CD8-positive, alpha-beta memory T cell (primary cell): ENCODE data around the gene TSKU. TPM values are rescaled to one million over a fixed set of nuclear protein-coding genes. Genes with fewer than 3 reads are reported as not detected.
A peak's percentile ranks its signal among the peaks of the same experiment; 100 is the strongest.

Experiments used
- CTCF ChIA-PET: fragments of 350-600 bp; sonication (Branson Sonifier 250); formaldehyde crosslinking; loops from one replicate; lab custom pipeline; 2021; ENCODE audit warnings: antibody characterized with exemption; lab: Charles Lee
- POLR2A ChIA-PET: fragments of 350-600 bp; sonication (Branson Sonifier 250); formaldehyde crosslinking; loops from one replicate; lab custom pipeline; 2021; ENCODE audit warnings: antibody characterized with exemption; lab: Charles Lee
- DNase-seq, 5 donors: peaks; one replicate each; pipeline versions ENCODE4 v3.0.0 to v3.0.0-alpha.2; 2020 to 2022; ENCODE audit warnings: mixed read lengths in 1 of 5
- H3K27ac ChIP-seq: one replicate; pipeline ENCODE4 v1.7.0; 2013; ENCODE audit warnings: low read depth, mild to moderate bottlenecking, low read length, moderate library complexity
- H3K27me3 ChIP-seq: 2 replicates; pipeline ENCODE4 v1.7.0; 2013; ENCODE audit warnings: low read length, mild to moderate bottlenecking; ENCODE audit not compliant: insufficient read depth, poor library complexity, severe bottlenecking
- H3K36me3 ChIP-seq: 2 replicates; pipeline ENCODE4 v1.7.0; 2013; ENCODE audit warnings: mild to moderate bottlenecking, low read length, moderate library complexity; ENCODE audit not compliant: insufficient read depth
- H3K4me1 ChIP-seq: 2 replicates; pipeline ENCODE4 v1.7.0; 2013; ENCODE audit warnings: mild to moderate bottlenecking, low read length, moderate library complexity; ENCODE audit not compliant: insufficient read depth
- H3K4me3 ChIP-seq: 2 replicates; pipeline ENCODE4 v1.7.0; 2013; ENCODE audit warnings: mild to moderate bottlenecking, low read length
- H3K9me3 ChIP-seq: 2 replicates; pipeline ENCODE4 v1.7.0; 2013; ENCODE audit warnings: mild to moderate bottlenecking, low read length
- H3K27ac Mint-ChIP-seq, 8 donors: one replicate each; pipeline ENCODE4 v1.8.0; 2020 to 2021; ENCODE audit warnings: mixed read lengths in 8 of 8, mild to moderate bottlenecking in 6 of 8, inconsistent platforms in 3 of 8, moderate library complexity in 3 of 8
- H3K27me3 Mint-ChIP-seq, 2 donors: one replicate each; pipeline ENCODE4 v1.8.0; 2020 to 2021; ENCODE audit warnings: mixed read lengths in 2 of 2, mild to moderate bottlenecking in 1 of 2, moderate library complexity in 1 of 2
- H3K36me3 Mint-ChIP-seq, 3 donors: one replicate each; pipeline ENCODE4 v1.8.0; 2020 to 2021; ENCODE audit warnings: mixed read lengths in 3 of 3, inconsistent platforms in 1 of 3, mild to moderate bottlenecking in 1 of 3
- H3K4me1 Mint-ChIP-seq, 3 donors: one replicate each; pipeline ENCODE4 v1.8.0; 2020 to 2021; ENCODE audit warnings: mixed read lengths in 3 of 3, inconsistent platforms in 1 of 3, mild to moderate bottlenecking in 1 of 3
- H3K4me3 Mint-ChIP-seq, 7 donors: one replicate each; pipeline ENCODE4 v1.8.0; 2020 to 2021; ENCODE audit warnings: mixed read lengths in 7 of 7, mild to moderate bottlenecking in 6 of 7, moderate library complexity in 4 of 7, inconsistent platforms in 2 of 7
- H3K9me3 Mint-ChIP-seq, 5 donors: one replicate each; pipeline ENCODE4 v1.8.0; 2020 to 2022; ENCODE audit warnings: mixed read lengths in 5 of 5, mild to moderate bottlenecking in 3 of 5, moderate library complexity in 2 of 5, inconsistent platforms in 1 of 5
- polyA plus RNA-seq: library from polyadenylated mRNA; unstranded; fragments of 300-500 nt; fragmentation: Illumina TruSeq; gene quantifications from one replicate; pipeline ENCODE4 v1.2.3, GENCODE V29; 2021
- total RNA-seq, 2 experiments: library from RNA; stranded (reverse); gene quantifications; one replicate each; pipeline ENCODE4 v1.2.3, GENCODE V29; 2021

TSKU gene
- total and polyA plus RNA-seq, 3 experiments from 2014 or later: 0.11 to 0.13 TPM; not detected in 1

- peaks cover 9 to 23% (median 16%) of the 10 kb centered on the region in 3 donors for H3K4me1 Mint-ChIP-seq
- POLR2A ChIA-PET: no interaction called here
Observed at GRCh38 chr11:76806131-76806530, 23.0 kb downstream of the TSKU start.

GRCh38 chr11:76806608-76807205 lies 23.6 kb downstream of the TSKU start:
- CTCF ChIA-PET: interaction anchor here (0.6 kb wide), 2 partner anchors 112 to 115 kb away, joined by 3 read pairs; no protein-coding TSS in a partner anchor
- Histone ChIP-seq H3K27me3 (no peaks in the 10 kb centered on the region), H3K4me3 (no peak overlapping the region), H3K27ac (no peak overlapping the region), H3K36me3 (no peaks in the 10 kb centered on the region), H3K4me1 (peaks cover 5% of the 10 kb centered on the region), H3K9me3 (no peaks in the 10 kb centered on the region)
- Mint-ChIP-seq H3K27ac (peak overlapping the region in 1 of 8 donors; percentile 34), H3K9me3 (no peaks in the 10 kb centered on the region), H3K4me3 (no peak overlapping the region), H3K27me3 (peaks cover 25 to 48% of the 10 kb centered on the region in 2 donors), H3K36me3 (no peaks in the 10 kb centered on the region), H3K4me1 (peaks cover 9 to 23% (median 16%) of the 10 kb centered on the region in 3 donors)
- POLR2A ChIA-PET: no interaction called here
- no peak for DNase-seq

More at GRCh38 chr11:76806131-76806530, 23.0 kb downstream of the TSKU start:
- no peaks in the 10 kb centered on the region for H3K27me3 ChIP-seq
- H3K9me3 ChIP-seq: no peaks in the 10 kb centered on the region
- H3K4me1 ChIP-seq: peaks cover 5% of the 10 kb centered on the region
- CTCF ChIA-PET: no interaction called here
- H3K27ac ChIP-seq: no peak overlapping the region
- H3K9me3 Mint-ChIP-seq: no peaks in the 10 kb centered on the region
- H3K27ac Mint-ChIP-seq: peak overlapping the region in 1 of 8 donors; percentile 34
- no peak overlapping the region for H3K4me3 Mint-ChIP-seq
- no peak for DNase-seq
- no peak overlapping the region for H3K4me3 ChIP-seq
- H3K36me3 Mint-ChIP-seq: no peaks in the 10 kb centered on the region
- H3K36me3 ChIP-seq: no peaks in the 10 kb centered on the region
- H3K27me3 Mint-ChIP-seq: peaks cover 25 to 48% of the 10 kb centered on the region in 2 donors

- POLR2A ChIA-PET: no interaction called here
- H3K4me1 Mint-ChIP-seq: peaks cover 9 to 23% (median 16%) of the 10 kb centered on the region in 3 donors
- H3K9me3 Mint-ChIP-seq: no peaks in the 10 kb centered on the region
- peak overlapping the region in 1 of 7 donors; percentile 40 for H3K4me3 Mint-ChIP-seq
- no peaks in the 10 kb centered on the region for H3K36me3 Mint-ChIP-seq
- no peak overlapping the region for H3K27ac Mint-ChIP-seq
- DNase-seq: peak in 4 of 5 donors; percentile 33 to 63 (median 44)
- H3K4me3 ChIP-seq: no peak overlapping the region
- peaks cover 25 to 48% of the 10 kb centered on the region in 2 donors for H3K27me3 Mint-ChIP-seq
- no peaks in the 10 kb centered on the region for H3K36me3 ChIP-seq
- H3K9me3 ChIP-seq: no peaks in the 10 kb centered on the region
- no peak overlapping the region for H3K27ac ChIP-seq
- no peaks in the 10 kb centered on the region for H3K27me3 ChIP-seq
- CTCF ChIA-PET: interaction anchor here (0.6 to 1.0 kb wide), 3 partner anchors 111 to 285 kb away, joined by 3 read pairs; no protein-coding TSS in a partner anchor
- peaks cover 5% of the 10 kb centered on the region for H3K4me1 ChIP-seq
Observed at GRCh38 chr11:76807206-76807875, 24.2 kb downstream of the TSKU start.

GRCh38 chr11:76808171-76808570 lies 25.0 kb downstream of the TSKU start:
- H3K4me3 Mint-ChIP-seq: no peak overlapping the region
- peaks cover 9 to 23% (median 16%) of the 10 kb centered on the region in 3 donors for H3K4me1 Mint-ChIP-seq
- no peak for DNase-seq
- ChIA-PET CTCF (interaction anchor here (1.0 to 1.4 kb wide), 4 partner anchors 10 to 284 kb away, joined by 3 to 6 read pairs (median 4); no protein-coding TSS in a partner anchor), POLR2A (no interaction called here)
- H3K36me3 Mint-ChIP-seq: no peaks in the 10 kb centered on the region
- Histone ChIP-seq H3K4me3 (no peak overlapping the region), H3K36me3 (no peaks in the 10 kb centered on the region), H3K9me3 (no peaks in the 10 kb centered on the region), H3K4me1 (peaks cover 5% of the 10 kb centered on the region), H3K27me3 (no peaks in the 10 kb centered on the region), H3K27ac (no peak overlapping the region)
- H3K27me3 Mint-ChIP-seq: peaks cover 25 to 46% of the 10 kb centered on the region in 2 donors
- H3K27ac Mint-ChIP-seq: peak overlapping the region in 2 of 8 donors; percentile 23 to 33
- no peaks in the 10 kb centered on the region for H3K9me3 Mint-ChIP-seq

GRCh38 chr11:76808996-76809395 lies 25.8 kb downstream of the TSKU start:
- Mint-ChIP-seq H3K4me1 (peaks cover 6 to 19% (median 10%) of the 10 kb centered on the region in 3 donors), H3K36me3 (no peaks in the 10 kb centered on the region), H3K4me3 (no peak overlapping the region), H3K27ac (no peak overlapping the region), H3K9me3 (no peaks in the 10 kb centered on the region), H3K27me3 (peaks cover 19 to 41% of the 10 kb centered on the region in 2 donors)
- Histone ChIP-seq H3K4me1 (no peaks in the 10 kb centered on the region), H3K4me3 (no peak overlapping the region), H3K27me3 (no peaks in the 10 kb centered on the region), H3K27ac (no peak overlapping the region), H3K36me3 (no peaks in the 10 kb centered on the region), H3K9me3 (no peaks in the 10 kb centered on the region)
- ChIA-PET CTCF (interaction anchor here (1.2 to 1.4 kb wide), 4 partner anchors 10 to 111 kb away, joined by 3 to 8 read pairs (median 5); no protein-coding TSS in a partner anchor), POLR2A (no interaction called here)
- no peak for DNase-seq

- H3K27ac Mint-ChIP-seq: no peak overlapping the region
- peaks cover 13 to 32% of the 10 kb centered on the region in 2 donors for H3K27me3 Mint-ChIP-seq
- no peaks in the 10 kb centered on the region for H3K36me3 Mint-ChIP-seq
- H3K9me3 Mint-ChIP-seq: peaks cover 0 to 6% (median 2%) of the 10 kb centered on the region in 5 donors
- Histone ChIP-seq H3K36me3 (no peaks in the 10 kb centered on the region), H3K27me3 (no peaks in the 10 kb centered on the region), H3K4me3 (no peak overlapping the region), H3K9me3 (no peaks in the 10 kb centered on the region), H3K4me1 (no peaks in the 10 kb centered on the region), H3K27ac (no peak overlapping the region)
- ChIA-PET POLR2A (no interaction called here), CTCF (interaction anchor here (0.8 to 1.4 kb wide), 2 partner anchors 12 to 108 kb away, joined by 3 to 8 read pairs; no protein-coding TSS in a partner anchor)
- peaks cover 6 to 12% (median 8%) of the 10 kb centered on the region in 3 donors for H3K4me1 Mint-ChIP-seq
- H3K4me3 Mint-ChIP-seq: no peak overlapping the region
- no peak for DNase-seq
Observed at GRCh38 chr11:76810151-76810853, 27.1 kb downstream of the TSKU start.

- ChIA-PET CTCF (interaction anchor here (1.5 kb wide), 1 partner anchor 109 kb away, joined by 3 read pairs; no protein-coding TSS in a partner anchor), POLR2A (no interaction called here)
- no peak for DNase-seq
- Mint-ChIP-seq H3K9me3 (peaks cover 6 to 16% (median 10%) of the 10 kb centered on the region in 5 donors), H3K36me3 (peaks cover 0 to 2% (median 0%) of the 10 kb centered on the region in 3 donors), H3K27me3 (peaks cover 10 to 29% of the 10 kb centered on the region in 2 donors), H3K27ac (no peak overlapping the region), H3K4me3 (no peak overlapping the region), H3K4me1 (peaks cover 4 to 9% (median 6%) of the 10 kb centered on the region in 3 donors)
- H3K36me3 ChIP-seq: no peaks in the 10 kb centered on the region
- H3K27me3 ChIP-seq: no peaks in the 10 kb centered on the region
- no peak overlapping the region for H3K4me3 ChIP-seq
- H3K9me3 ChIP-seq: no peaks in the 10 kb centered on the region
- H3K4me1 ChIP-seq: no peaks in the 10 kb centered on the region
- H3K27ac ChIP-seq: no peak overlapping the region
Observed at GRCh38 chr11:76811259-76811658, 28.1 kb downstream of the TSKU start.
